Liver (tissue), 3 donors: ENCODE measurements around the gene ATP6V1G1.

Experiments
- ATF3 ChIP-seq: IDR thresholded peaks from 2 replicates; pipeline ENCODE4 v1.6.1; 2016; ENCODE audit warnings: antibody characterized with exemption
- CTCF ChIP-seq: fragments of 150-350 bp; IDR thresholded peaks from 2 replicates; pipeline ENCODE4 v1.5.1; 2017; ENCODE audit warnings: improper control_type of control experiment, low read depth, low read length; ENCODE audit not compliant: missing input control
- GABPA ChIP-seq, 2 donors: IDR thresholded peaks in 1 of 2; conservative IDR thresholded peaks in 1 of 2; 2 replicates each; pipeline ENCODE4 v1.6.1; 2016; ENCODE audit warnings: antibody characterized with exemption in 2 of 2, mild to moderate bottlenecking in 1 of 2, moderate library complexity in 1 of 2
- RAD21 ChIP-seq, 2 donors: IDR thresholded peaks; 2 replicates each; pipeline ENCODE4 v1.6.1; 2016; ENCODE audit warnings: antibody characterized with exemption in 2 of 2, mild to moderate bottlenecking in 2 of 2
- REST ChIP-seq: IDR thresholded peaks from 2 replicates; pipeline ENCODE4 v1.6.1; 2016; ENCODE audit warnings: antibody characterized with exemption, mild to moderate bottlenecking
- SP1 ChIP-seq: IDR thresholded peaks from 2 replicates; pipeline ENCODE4 v1.6.1; 2018; ENCODE audit warnings: antibody characterized with exemption, mild to moderate bottlenecking
- TAF1 ChIP-seq: conservative IDR thresholded peaks from 2 replicates; pipeline ENCODE4 v1.6.1; 2016; ENCODE audit warnings: antibody characterized with exemption, mild to moderate bottlenecking
- YY1 ChIP-seq: IDR thresholded peaks from 2 replicates; pipeline ENCODE4 v1.6.1; 2016; ENCODE audit warnings: antibody characterized with exemption, mild to moderate bottlenecking
- ZBTB33 ChIP-seq: IDR thresholded peaks from 2 replicates; pipeline ENCODE4 v1.6.1; 2016; ENCODE audit warnings: antibody characterized with exemption
- donor health status: healthy.
- donor health status: healthy.

- no peak for TF ChIP-seq CTCF
- TF ChIP-seq SP1 = no peak
- TF ChIP-seq GABPA (IDR thresholded peaks at IDR 0.05 in 1 of 2, conservative IDR thresholded peaks at IDR 0.05 in 1 of 2) = no peak
- no peak for TF ChIP-seq RAD21 (IDR thresholded peaks at IDR 0.05)
- TF ChIP-seq TAF1 = no peak
- TF ChIP-seq ATF3 = no peak
- TF ChIP-seq ZBTB33 = no peak
- no peak for TF ChIP-seq REST
- no peak for TF ChIP-seq YY1
Measured at GRCh38 chr9:114619191-114619761, 31.7 kb downstream of the ATP6V1G1 start.
